ENCODE results near the gene CHST6. TPM values are rescaled to one million over a fixed set of nuclear protein-coding genes. Genes with fewer than 3 reads are reported as not detected.
"Not testable (repeated sequence)": the region's sequence is repeated elsewhere in the genome, so short reads cannot be mapped to it uniquely, and the experiment has no call there.

CHST6 gene
- polyA plus RNA-seq, 1 experiment = 0.12 TPM

- ChIA-PET POLR2A (interaction anchor here (0.6 kb wide), 1 partner anchor 809 kb away, joined by 3 read pairs; no protein-coding TSS in a partner anchor), CTCF (interaction anchor here (1.4 kb wide), 1 partner anchor 259 kb away, joined by 3 read pairs; no protein-coding TSS in a partner anchor)
- H3K36me3 ChIP-seq (ENCODE audit: control insufficient read depth, insufficient read depth, low read length) = no peaks in the 10 kb centered on the region
- no peak for DNase-seq (ENCODE audit: low read depth)
- H3K4me3 ChIP-seq (ENCODE audit: low read depth, low read length) = no peak overlapping the region
- TF ChIP-seq CTCF (IDR thresholded peaks at IDR 0.05; ENCODE audit: insufficient read depth, low read depth, low read length) = no peak
- H3K27me3 ChIP-seq (ENCODE audit: control insufficient read depth, insufficient read depth, low read length) = no peaks in the 10 kb centered on the region
Measured at GRCh38 chr16:75457485-75458021, 37.7 kb downstream of the CHST6 start.

- Histone ChIP-seq H3K36me3 (ENCODE audit: control insufficient read depth, insufficient read depth, low read length) (no peaks in the 10 kb centered on the region), H3K4me3 (ENCODE audit: low read depth, low read length) (no peak overlapping the region), H3K27me3 (ENCODE audit: control insufficient read depth, insufficient read depth, low read length) (no peaks in the 10 kb centered on the region)
- ChIA-PET POLR2A (no interaction called here), CTCF (interaction anchor here (1.1 to 1.4 kb wide), 2 partner anchors 60 to 258 kb away, joined by 3 read pairs; no protein-coding TSS in a partner anchor)
- no peak for DNase-seq (ENCODE audit: low read depth)
- no peak for TF ChIP-seq CTCF (IDR thresholded peaks at IDR 0.05; ENCODE audit: insufficient read depth, low read depth, low read length)
Measured at GRCh38 chr16:75456971-75457370, 38.3 kb downstream of the CHST6 start.

GRCh38 chr16:75456486-75456885 is 38.8 kb downstream of the CHST6 start:
- H3K4me3 ChIP-seq (ENCODE audit: low read depth, low read length); DNase-seq (ENCODE audit: low read depth); H3K27me3 ChIP-seq (ENCODE audit: control insufficient read depth, insufficient read depth, low read length); POLR2A ChIA-PET; H3K36me3 ChIP-seq (ENCODE audit: control insufficient read depth, insufficient read depth, low read length): not testable (repeated sequence)
- CTCF ChIA-PET = interaction anchor here (1.1 to 1.4 kb wide), 5 partner anchors 9 to 258 kb away, joined by 3 to 8 read pairs (median 4); no protein-coding TSS in a partner anchor

- TF ChIP-seq CTCF (IDR thresholded peaks at IDR 0.05; ENCODE audit: insufficient read depth, low read depth, low read length) = no peak
- ChIA-PET CTCF (interaction anchor here (0.6 to 1.4 kb wide), 5 partner anchors 8 to 880 kb away, joined by 3 to 8 read pairs (median 4); no protein-coding TSS in a partner anchor), POLR2A (no interaction called here)
- Histone ChIP-seq H3K36me3 (ENCODE audit: control insufficient read depth, insufficient read depth, low read length) (no peaks in the 10 kb centered on the region), H3K4me3 (ENCODE audit: low read depth, low read length) (no peak overlapping the region), H3K27me3 (ENCODE audit: control insufficient read depth, insufficient read depth, low read length) (no peaks in the 10 kb centered on the region)
- no peak for DNase-seq (ENCODE audit: low read depth)
Measured at GRCh38 chr16:75455677-75456076, 39.6 kb downstream of the CHST6 start.

GRCh38 chr16:75452464-75453190 is 42.6 kb downstream of the CHST6 start:
- no peaks in the 10 kb centered on the region; the same call in 1 of the 2 replicates for H3K36me3 ChIP-seq (ENCODE audit: control insufficient read depth, insufficient read depth, low read length)
- ChIA-PET CTCF (interaction anchor here (0.7 to 2.2 kb wide), 2 partner anchors 11 to 12 kb away, joined by 3 to 12 read pairs; no protein-coding TSS in a partner anchor), POLR2A (no interaction called here)
- TF ChIP-seq CTCF (IDR thresholded peaks at IDR 0.05; ENCODE audit: insufficient read depth, low read depth, low read length) = no peak
- no peak overlapping the region for H3K4me3 ChIP-seq (ENCODE audit: low read depth, low read length)
- no peaks in the 10 kb centered on the region for H3K27me3 ChIP-seq (ENCODE audit: control insufficient read depth, insufficient read depth, low read length)
- no peak for DNase-seq (ENCODE audit: low read depth)

All from BJ (cell line).